GM12878 (cell line): Measurements from ENCODE around the gene IQCK.

ENCODE experiments used
- ATF2 ChIP-seq: IDR thresholded peaks from 2 replicates; pipeline ENCODE4 v1.6.1; 2012; ENCODE audit warnings: low read length, inconsistent platforms
- HDAC6 ChIP-seq: fragments of 200-600 bp; sonication (generic); IDR thresholded peaks from one replicate; pipeline ENCODE4 v1.8.0; 2017; ENCODE audit warnings: antibody characterized with exemption; ENCODE audit not compliant: unreplicated experiment
- NFYB ChIP-seq: IDR thresholded peaks from 2 replicates; pipeline ENCODE4 v1.6.1; 2011; ENCODE audit warnings: low read depth, mild to moderate bottlenecking, low read length, improper control_type of control experiment, moderate library complexity; ENCODE audit not compliant: insufficient read depth
- SMARCA5 ChIP-seq: fragments of 450-650 bp; IDR thresholded peaks from 2 replicates; pipeline ENCODE4 v1.6.1; 2017; ENCODE audit warnings: mild to moderate bottlenecking
- ZNF274 ChIP-seq: IDR thresholded peaks from one replicate; pipeline ENCODE4 v1.8.0; 2011; ENCODE audit not compliant: insufficient read length, insufficient read depth
- TF ChIP-seq, protein P1 (sequence below), 3 experiments: IDR thresholded peaks in 2 of 3; conservative IDR thresholded peaks in 1 of 3; 2 replicates each; pipeline ENCODE4 v1.5.1; 2011; ENCODE audit warnings: low read depth in 3 of 3, low read length in 3 of 3, mild to moderate bottlenecking in 3 of 3, control low read depth in 2 of 3, moderate library complexity in 2 of 3, inconsistent platforms in 1 of 3, mixed read lengths in 1 of 3; ENCODE audit not compliant: control insufficient read depth in 2 of 3, insufficient read depth in 1 of 3; ENCODE audit errors: extremely low read depth in 1 of 3

DNA sequence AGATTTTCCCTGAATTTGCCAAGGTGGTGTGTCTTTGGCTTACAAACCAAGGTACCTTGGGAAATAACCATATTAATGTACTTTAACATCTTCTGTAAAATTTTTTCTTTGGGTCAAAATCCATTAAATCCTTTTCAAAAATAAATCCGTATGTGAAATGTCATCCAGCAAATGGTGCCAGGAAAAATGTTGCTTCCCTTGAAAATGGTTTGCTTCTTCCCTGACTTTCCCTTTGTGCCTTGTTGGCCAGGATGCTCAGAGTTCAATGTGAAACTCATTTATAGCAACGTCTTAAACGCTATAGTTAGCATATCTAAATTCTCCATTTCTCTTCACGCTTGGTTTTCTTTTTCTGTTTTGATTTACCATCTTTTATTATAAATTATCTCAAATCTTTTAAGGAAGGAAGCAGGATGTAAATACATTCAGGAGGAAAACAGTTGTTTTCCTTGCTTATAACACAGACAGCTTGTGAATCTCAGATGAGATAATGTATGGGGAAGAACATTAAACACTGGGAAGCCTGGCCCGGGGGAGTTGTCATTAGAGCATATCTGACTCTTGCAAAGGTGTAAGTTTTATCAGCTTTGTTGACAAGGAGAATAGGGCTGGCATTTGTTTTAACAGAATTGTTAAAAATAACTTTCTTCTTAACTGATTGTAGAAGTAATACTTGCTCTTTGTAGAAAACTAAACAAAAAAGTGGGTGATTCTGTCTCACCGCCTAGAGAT, 124.5 kb downstream of the IQCK start:
- TF ChIP-seq HDAC6 (no peak), ATF2 (no peak), SMARCA5 (no peak), NFYB (no peak), ZNF274 (no peak)
- TF ChIP-seq, protein P1, sequence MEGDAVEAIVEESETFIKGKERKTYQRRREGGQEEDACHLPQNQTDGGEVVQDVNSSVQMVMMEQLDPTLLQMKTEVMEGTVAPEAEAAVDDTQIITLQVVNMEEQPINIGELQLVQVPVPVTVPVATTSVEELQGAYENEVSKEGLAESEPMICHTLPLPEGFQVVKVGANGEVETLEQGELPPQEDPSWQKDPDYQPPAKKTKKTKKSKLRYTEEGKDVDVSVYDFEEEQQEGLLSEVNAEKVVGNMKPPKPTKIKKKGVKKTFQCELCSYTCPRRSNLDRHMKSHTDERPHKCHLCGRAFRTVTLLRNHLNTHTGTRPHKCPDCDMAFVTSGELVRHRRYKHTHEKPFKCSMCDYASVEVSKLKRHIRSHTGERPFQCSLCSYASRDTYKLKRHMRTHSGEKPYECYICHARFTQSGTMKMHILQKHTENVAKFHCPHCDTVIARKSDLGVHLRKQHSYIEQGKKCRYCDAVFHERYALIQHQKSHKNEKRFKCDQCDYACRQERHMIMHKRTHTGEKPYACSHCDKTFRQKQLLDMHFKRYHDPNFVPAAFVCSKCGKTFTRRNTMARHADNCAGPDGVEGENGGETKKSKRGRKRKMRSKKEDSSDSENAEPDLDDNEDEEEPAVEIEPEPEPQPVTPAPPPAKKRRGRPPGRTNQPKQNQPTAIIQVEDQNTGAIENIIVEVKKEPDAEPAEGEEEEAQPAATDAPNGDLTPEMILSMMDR (IDR thresholded peaks at IDR 0.05 in 2 of 3, conservative IDR thresholded peaks at IDR 0.05 in 1 of 3; ENCODE audit: control insufficient read depth in 2 of 3, extremely low read depth in 1 of 3, insufficient read depth in 1 of 3, low read depth in 3 of 3, low read length in 3 of 3) = no peak
